ENCODE data around the gene FAM90A1. TPM values are rescaled to one million over a fixed set of nuclear protein-coding genes. Genes with fewer than 3 reads are reported as not detected.
"Not testable (repeated sequence)": the region's sequence is repeated elsewhere in the genome, so short reads cannot be mapped to it uniquely, and the experiment has no call there.

Gene FAM90A1
- polyA plus RNA-seq, 2 donors: 0.13 to 0.18 TPM

DNA sequence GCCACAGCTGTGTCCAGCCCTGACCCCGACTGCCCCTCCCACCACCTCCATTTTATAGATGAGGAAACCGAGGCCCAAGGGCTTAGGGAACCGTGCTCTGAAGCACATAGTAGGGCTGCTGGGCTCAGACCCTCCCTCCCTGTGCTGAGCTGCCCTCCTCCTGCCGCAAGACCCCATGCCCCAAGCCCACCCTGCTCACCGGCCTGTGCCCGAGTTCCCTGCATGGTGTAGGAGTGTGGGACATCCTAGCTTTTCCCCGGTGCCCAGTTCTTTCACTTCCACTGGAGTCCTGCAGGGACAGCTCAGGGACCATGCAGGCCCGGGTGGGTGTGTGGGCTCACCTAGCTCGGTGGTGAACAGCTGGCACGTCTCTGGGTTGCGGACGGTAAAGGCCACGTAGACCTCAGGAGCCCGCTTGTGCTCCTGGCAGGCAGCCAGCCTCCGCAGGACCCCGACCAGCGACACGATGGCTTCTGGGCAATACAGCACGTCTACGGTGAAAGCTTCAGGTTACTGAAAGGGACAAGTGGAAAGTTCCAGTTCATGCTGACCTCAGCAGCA is 6.6 kb upstream of the FAM90A1 start:
- not testable (repeated sequence) for H3K9me3 ChIP-seq (ENCODE audit: control insufficient read depth in 2 of 2, insufficient read depth in 1 of 2, low read depth in 1 of 2, low read length in 1 of 2); H3K27me3 ChIP-seq (ENCODE audit: control insufficient read depth in 1 of 2, insufficient read depth in 2 of 2, low read length in 2 of 2); H3K4me3 ChIP-seq (ENCODE audit: low read depth in 1 of 2, low read length in 2 of 2); H3K36me3 ChIP-seq (ENCODE audit: control insufficient read depth in 2 of 2, insufficient read depth in 2 of 2, low read length in 1 of 2); H3K27ac ChIP-seq (ENCODE audit: low read depth in 2 of 2, low read length in 1 of 2); H3K4me1 ChIP-seq (ENCODE audit: control insufficient read depth in 2 of 2, insufficient read depth in 2 of 2, low read length in 1 of 2)
- WGBS, 2 donors: 77 to 84% methylated on average over 10 to 20 of the region's 20 CpGs

DNA sequence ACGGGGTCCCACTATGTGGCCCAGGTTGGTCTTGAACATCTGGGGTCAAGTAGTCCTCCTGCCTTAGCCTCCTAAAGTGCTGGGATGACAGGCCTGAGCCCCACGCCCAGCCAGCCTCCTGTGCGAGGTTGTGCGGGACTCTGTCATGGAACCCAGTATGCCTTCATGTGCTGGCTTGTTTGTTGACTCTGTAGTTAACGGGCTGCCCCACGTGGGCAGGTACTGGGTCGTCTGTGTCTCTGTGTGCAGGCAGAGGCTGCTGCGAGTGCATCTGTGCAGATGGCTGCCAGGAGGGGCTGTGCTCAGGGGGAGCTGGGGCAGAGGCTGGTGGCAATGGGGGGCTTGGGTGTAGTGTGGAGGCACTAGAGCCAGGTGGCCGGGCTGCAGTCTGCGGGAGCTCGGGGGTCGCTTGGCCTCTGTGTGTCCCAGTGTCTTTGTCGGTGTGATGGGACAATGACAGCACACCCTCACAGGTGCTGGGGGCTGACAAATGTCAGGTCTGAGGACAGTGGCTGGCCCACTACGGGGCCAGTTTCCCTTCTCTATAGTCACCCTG is 6.0 kb upstream of the FAM90A1 start:
- not testable (repeated sequence) for H3K4me3 ChIP-seq (ENCODE audit: low read depth in 1 of 2, low read length in 2 of 2); H3K27me3 ChIP-seq (ENCODE audit: control insufficient read depth in 1 of 2, insufficient read depth in 2 of 2, low read length in 2 of 2); H3K9me3 ChIP-seq (ENCODE audit: control insufficient read depth in 2 of 2, insufficient read depth in 1 of 2, low read depth in 1 of 2, low read length in 1 of 2); H3K27ac ChIP-seq (ENCODE audit: low read depth in 2 of 2, low read length in 1 of 2); H3K36me3 ChIP-seq (ENCODE audit: control insufficient read depth in 2 of 2, insufficient read depth in 2 of 2, low read length in 1 of 2); H3K4me1 ChIP-seq (ENCODE audit: control insufficient read depth in 2 of 2, insufficient read depth in 2 of 2, low read length in 1 of 2)
- 73 to 86% methylated on average over 13 to 14 of the region's 14 CpGs for WGBS, 2 donors

DNA sequence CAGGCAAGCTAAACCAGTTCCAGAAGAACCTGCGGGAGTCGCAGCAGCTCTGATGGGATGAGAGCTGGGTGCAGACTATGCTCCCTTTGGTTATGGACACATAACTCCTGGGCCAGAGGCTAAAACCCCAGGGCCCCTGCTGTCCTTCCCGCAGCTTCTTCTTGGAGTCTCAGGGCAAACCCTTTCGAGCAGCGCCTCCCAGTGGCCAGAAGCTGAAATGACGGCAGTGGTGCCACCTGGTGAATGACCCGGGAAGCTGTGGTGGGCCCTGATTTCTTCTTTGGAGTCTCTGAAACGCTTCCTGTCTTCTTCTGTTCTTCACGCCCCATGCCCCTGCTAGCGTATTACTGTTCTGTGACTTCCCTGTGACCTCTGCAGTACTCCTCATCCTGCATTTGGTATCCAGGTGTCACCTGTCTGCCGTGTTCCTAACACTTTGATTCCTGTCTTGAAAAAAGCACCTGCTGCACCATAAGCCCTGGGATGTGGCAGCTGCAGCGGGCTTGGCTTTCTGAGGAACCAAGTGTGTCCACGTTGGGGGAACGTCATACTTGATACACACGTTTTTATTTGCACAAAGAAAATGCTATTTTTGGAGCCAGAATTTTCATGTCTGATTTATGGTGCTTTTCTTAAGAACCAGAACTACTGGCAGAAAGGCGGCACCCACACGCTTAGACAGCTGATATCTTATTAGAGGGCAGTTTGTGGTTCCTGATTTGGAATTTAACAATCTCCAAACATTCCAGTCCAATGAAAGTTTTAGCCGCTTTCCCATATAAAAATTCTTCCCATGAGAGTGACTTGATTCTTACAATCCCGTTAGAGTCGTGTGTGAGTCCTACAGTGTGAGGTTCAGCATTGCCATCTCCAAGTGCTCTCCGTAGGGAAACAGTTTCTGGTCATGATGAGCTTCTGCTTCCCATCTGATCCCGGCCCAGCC is 4.5 kb upstream of the FAM90A1 start:
- 37 to 45% methylated on average over 21 to 22 of the region's 22 CpGs for WGBS, 2 donors
- not testable (repeated sequence) for H3K4me3 ChIP-seq (ENCODE audit: low read depth in 1 of 2, low read length in 2 of 2); H3K27ac ChIP-seq (ENCODE audit: low read depth in 2 of 2, low read length in 1 of 2); H3K36me3 ChIP-seq (ENCODE audit: control insufficient read depth in 2 of 2, insufficient read depth in 2 of 2, low read length in 1 of 2); H3K9me3 ChIP-seq (ENCODE audit: control insufficient read depth in 2 of 2, insufficient read depth in 1 of 2, low read depth in 1 of 2, low read length in 1 of 2); H3K27me3 ChIP-seq (ENCODE audit: control insufficient read depth in 1 of 2, insufficient read depth in 2 of 2, low read length in 2 of 2); H3K4me1 ChIP-seq (ENCODE audit: control insufficient read depth in 2 of 2, insufficient read depth in 2 of 2, low read length in 1 of 2)

GRCh38 chr12:8231049-8231448 is 3.6 kb upstream of the FAM90A1 start:
- H3K4me3 ChIP-seq (ENCODE audit: low read depth in 1 of 2, low read length in 2 of 2); H3K27me3 ChIP-seq (ENCODE audit: control insufficient read depth in 1 of 2, insufficient read depth in 2 of 2, low read length in 2 of 2); H3K27ac ChIP-seq (ENCODE audit: low read depth in 2 of 2, low read length in 1 of 2); H3K9me3 ChIP-seq (ENCODE audit: control insufficient read depth in 2 of 2, insufficient read depth in 1 of 2, low read depth in 1 of 2, low read length in 1 of 2); H3K4me1 ChIP-seq (ENCODE audit: control insufficient read depth in 2 of 2, insufficient read depth in 2 of 2, low read length in 1 of 2); H3K36me3 ChIP-seq (ENCODE audit: control insufficient read depth in 2 of 2, insufficient read depth in 2 of 2, low read length in 1 of 2): not testable (repeated sequence)
- 31 to 47% methylated on average over 3 to 5 of the region's 5 CpGs for WGBS, 2 donors

GRCh38 chr12:8229486-8229885 is 2.1 kb upstream of the FAM90A1 start:
- not testable (repeated sequence) for H3K4me1 ChIP-seq (ENCODE audit: control insufficient read depth in 2 of 2, insufficient read depth in 2 of 2, low read length in 1 of 2); H3K36me3 ChIP-seq (ENCODE audit: control insufficient read depth in 2 of 2, insufficient read depth in 2 of 2, low read length in 1 of 2); H3K9me3 ChIP-seq (ENCODE audit: control insufficient read depth in 2 of 2, insufficient read depth in 1 of 2, low read depth in 1 of 2, low read length in 1 of 2); H3K4me3 ChIP-seq (ENCODE audit: low read depth in 1 of 2, low read length in 2 of 2); H3K27ac ChIP-seq (ENCODE audit: low read depth in 2 of 2, low read length in 1 of 2); H3K27me3 ChIP-seq (ENCODE audit: control insufficient read depth in 1 of 2, insufficient read depth in 2 of 2, low read length in 2 of 2)
- WGBS, 2 donors: 47 to 54% methylated on average over 7 of the region's 7 CpGs

- not testable (repeated sequence) for H3K9me3 ChIP-seq (ENCODE audit: control insufficient read depth in 2 of 2, insufficient read depth in 1 of 2, low read depth in 1 of 2, low read length in 1 of 2); H3K4me1 ChIP-seq (ENCODE audit: control insufficient read depth in 2 of 2, insufficient read depth in 2 of 2, low read length in 1 of 2); H3K4me3 ChIP-seq (ENCODE audit: low read depth in 1 of 2, low read length in 2 of 2); H3K27me3 ChIP-seq (ENCODE audit: control insufficient read depth in 1 of 2, insufficient read depth in 2 of 2, low read length in 2 of 2); H3K27ac ChIP-seq (ENCODE audit: low read depth in 2 of 2, low read length in 1 of 2); H3K36me3 ChIP-seq (ENCODE audit: control insufficient read depth in 2 of 2, insufficient read depth in 2 of 2, low read length in 1 of 2)
- 82 to 92% methylated on average over 11 of the region's 11 CpGs for WGBS, 2 donors
Measured at GRCh38 chr12:8228607-8229006, 1.2 kb upstream of the FAM90A1 start.

GRCh38 chr12:8227732-8228077 is 287 bp upstream of the FAM90A1 start:
- not testable (repeated sequence) for H3K27me3 ChIP-seq (ENCODE audit: control insufficient read depth in 1 of 2, insufficient read depth in 2 of 2, low read length in 2 of 2); H3K4me1 ChIP-seq (ENCODE audit: control insufficient read depth in 2 of 2, insufficient read depth in 2 of 2, low read length in 1 of 2); H3K27ac ChIP-seq (ENCODE audit: low read depth in 2 of 2, low read length in 1 of 2); H3K36me3 ChIP-seq (ENCODE audit: control insufficient read depth in 2 of 2, insufficient read depth in 2 of 2, low read length in 1 of 2); H3K9me3 ChIP-seq (ENCODE audit: control insufficient read depth in 2 of 2, insufficient read depth in 1 of 2, low read depth in 1 of 2, low read length in 1 of 2)
- WGBS, 2 donors: 32 to 47% methylated on average over 5 to 7 of the region's 7 CpGs
- peak overlapping the region in 1 of 2 donors; percentile 29 for H3K4me3 ChIP-seq (ENCODE audit: low read depth in 1 of 2, low read length in 2 of 2)

- H3K4me3 ChIP-seq (ENCODE audit: low read depth in 1 of 2, low read length in 2 of 2): no peak overlapping the region
- H3K4me1 ChIP-seq (ENCODE audit: control insufficient read depth in 2 of 2, insufficient read depth in 2 of 2, low read length in 1 of 2): no peaks in the 10 kb centered on the region
- no peak overlapping the region for H3K27ac ChIP-seq (ENCODE audit: low read depth in 2 of 2, low read length in 1 of 2)
- H3K9me3 ChIP-seq (ENCODE audit: control insufficient read depth in 2 of 2, insufficient read depth in 1 of 2, low read depth in 1 of 2, low read length in 1 of 2): no peaks in the 10 kb centered on the region
- 88 to 92% methylated on average over 8 of the region's 8 CpGs for WGBS, 2 donors
- no peaks in the 10 kb centered on the region for H3K36me3 ChIP-seq (ENCODE audit: control insufficient read depth in 2 of 2, insufficient read depth in 2 of 2, low read length in 1 of 2)
- no peaks in the 10 kb centered on the region for H3K27me3 ChIP-seq (ENCODE audit: control insufficient read depth in 1 of 2, insufficient read depth in 2 of 2, low read length in 2 of 2)
Measured at GRCh38 chr12:8226355-8226754, 1.1 kb downstream of the FAM90A1 start.

DNA sequence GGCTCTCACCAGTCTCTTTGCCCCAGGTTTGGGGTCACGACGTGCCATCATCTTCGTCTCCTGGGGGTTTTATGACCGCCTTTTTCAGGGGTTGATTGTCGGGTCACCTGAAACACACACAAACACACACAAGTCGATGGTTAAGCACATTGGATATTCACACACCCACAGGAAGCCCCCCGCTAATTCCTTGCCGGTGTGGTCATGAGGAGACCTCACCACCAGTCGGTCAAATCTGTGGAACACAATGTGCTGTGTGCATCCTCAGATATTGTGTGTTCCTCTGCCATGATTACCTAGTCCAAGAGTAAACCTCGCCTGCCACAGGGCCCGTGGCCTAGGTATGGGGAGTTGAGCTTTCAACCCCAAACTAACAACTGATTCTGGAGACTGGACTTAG is 2.6 kb downstream of the FAM90A1 start:
- not testable (repeated sequence) for H3K9me3 ChIP-seq (ENCODE audit: control insufficient read depth in 2 of 2, insufficient read depth in 1 of 2, low read depth in 1 of 2, low read length in 1 of 2); H3K27ac ChIP-seq (ENCODE audit: low read depth in 2 of 2, low read length in 1 of 2); H3K36me3 ChIP-seq (ENCODE audit: control insufficient read depth in 2 of 2, insufficient read depth in 2 of 2, low read length in 1 of 2); H3K4me3 ChIP-seq (ENCODE audit: low read depth in 1 of 2, low read length in 2 of 2); H3K27me3 ChIP-seq (ENCODE audit: control insufficient read depth in 1 of 2, insufficient read depth in 2 of 2, low read length in 2 of 2); H3K4me1 ChIP-seq (ENCODE audit: control insufficient read depth in 2 of 2, insufficient read depth in 2 of 2, low read length in 1 of 2)
- 93 to 95% methylated on average over 11 of the region's 11 CpGs for WGBS, 2 donors

DNA sequence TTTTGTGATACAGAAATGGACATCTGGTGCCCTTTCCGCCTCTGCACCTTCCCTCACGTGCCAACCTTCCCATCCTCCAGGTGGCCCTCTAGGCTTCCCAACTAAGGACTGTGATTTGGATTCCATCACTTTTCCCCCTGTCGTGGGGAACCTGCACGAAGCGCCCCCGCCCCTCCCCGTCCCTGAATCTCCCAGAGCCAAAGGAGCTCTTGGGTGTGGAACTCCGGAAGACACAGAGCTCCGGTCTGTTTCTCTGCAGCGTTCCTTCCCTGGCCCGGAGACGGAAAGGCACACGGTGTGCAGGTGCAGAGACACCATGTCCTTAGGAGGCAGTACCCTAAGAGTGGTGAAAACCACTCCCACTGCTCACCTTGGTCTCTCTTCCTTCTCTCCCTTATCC is 3.8 kb downstream of the FAM90A1 start:
- not testable (repeated sequence) for H3K4me1 ChIP-seq (ENCODE audit: control insufficient read depth in 2 of 2, insufficient read depth in 2 of 2, low read length in 1 of 2); H3K36me3 ChIP-seq (ENCODE audit: control insufficient read depth in 2 of 2, insufficient read depth in 2 of 2, low read length in 1 of 2); H3K9me3 ChIP-seq (ENCODE audit: control insufficient read depth in 2 of 2, insufficient read depth in 1 of 2, low read depth in 1 of 2, low read length in 1 of 2); H3K27me3 ChIP-seq (ENCODE audit: control insufficient read depth in 1 of 2, insufficient read depth in 2 of 2, low read length in 2 of 2); H3K27ac ChIP-seq (ENCODE audit: low read depth in 2 of 2, low read length in 1 of 2); H3K4me3 ChIP-seq (ENCODE audit: low read depth in 1 of 2, low read length in 2 of 2)
- WGBS, 2 donors: 81 to 85% methylated on average over 13 of the region's 13 CpGs

Measured in esophagus (tissue), 2 donors.